Activated CD4-positive, CD25-positive, alpha-beta regulatory T cell treated with anti-CD3 and anti-CD28 coated beads, Interleukin-2, amount 50 U/mL, for 16 hours (primary cell): Measurements from ENCODE around the gene PPIL4.

Experiments used
- DNase-seq: peaks from one replicate; pipeline ENCODE4 v3.0.0-alpha.2; 2020; ENCODE audit warnings: low read depth, low spot score

The PPIL4 gene, protein sequence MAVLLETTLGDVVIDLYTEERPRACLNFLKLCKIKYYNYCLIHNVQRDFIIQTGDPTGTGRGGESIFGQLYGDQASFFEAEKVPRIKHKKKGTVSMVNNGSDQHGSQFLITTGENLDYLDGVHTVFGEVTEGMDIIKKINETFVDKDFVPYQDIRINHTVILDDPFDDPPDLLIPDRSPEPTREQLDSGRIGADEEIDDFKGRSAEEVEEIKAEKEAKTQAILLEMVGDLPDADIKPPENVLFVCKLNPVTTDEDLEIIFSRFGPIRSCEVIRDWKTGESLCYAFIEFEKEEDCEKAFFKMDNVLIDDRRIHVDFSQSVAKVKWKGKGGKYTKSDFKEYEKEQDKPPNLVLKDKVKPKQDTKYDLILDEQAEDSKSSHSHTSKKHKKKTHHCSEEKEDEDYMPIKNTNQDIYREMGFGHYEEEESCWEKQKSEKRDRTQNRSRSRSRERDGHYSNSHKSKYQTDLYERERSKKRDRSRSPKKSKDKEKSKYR

DNA sequence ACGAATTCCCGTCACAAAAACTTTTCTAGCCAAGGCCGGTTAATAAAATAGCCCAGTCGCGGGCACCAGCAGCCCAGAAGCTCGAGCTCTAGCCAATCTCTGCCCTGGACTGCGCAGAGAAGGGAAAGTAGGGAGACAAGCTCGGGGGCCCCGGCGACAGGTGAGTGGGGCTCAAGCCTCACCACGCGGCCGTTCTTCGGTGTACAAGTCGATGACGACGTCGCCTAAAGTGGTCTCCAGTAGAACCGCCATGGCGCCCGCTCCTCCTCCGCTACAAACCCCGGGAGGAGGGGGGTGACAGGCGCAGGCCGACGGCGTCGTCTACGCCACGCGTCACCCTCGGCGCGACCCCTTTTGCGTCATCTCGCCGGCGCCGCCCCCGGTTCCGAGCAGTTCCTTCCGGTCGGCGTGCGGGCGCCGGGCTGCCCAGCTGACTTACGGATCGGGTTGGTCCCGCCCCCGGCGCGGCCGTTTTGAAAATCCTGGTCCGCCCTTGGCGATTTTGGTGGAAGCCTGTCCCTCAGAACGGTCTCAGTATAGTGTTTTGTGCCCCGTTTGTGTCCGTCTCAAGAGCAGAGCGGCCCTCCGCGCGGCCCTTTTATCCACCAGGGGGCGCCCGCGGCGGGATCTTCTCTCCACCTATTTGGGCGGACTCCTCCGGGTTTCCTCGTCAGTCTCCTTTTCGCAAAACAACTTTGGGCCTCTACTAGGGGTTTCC, at the start of gene PPIL4:
PPIL4 (minus strand) TSS at position 290 of the 718 bp plus-strand sequence; CDS start at position 252, 38 bp downstream.
- peak; percentile 92 for DNase-seq

DNA sequence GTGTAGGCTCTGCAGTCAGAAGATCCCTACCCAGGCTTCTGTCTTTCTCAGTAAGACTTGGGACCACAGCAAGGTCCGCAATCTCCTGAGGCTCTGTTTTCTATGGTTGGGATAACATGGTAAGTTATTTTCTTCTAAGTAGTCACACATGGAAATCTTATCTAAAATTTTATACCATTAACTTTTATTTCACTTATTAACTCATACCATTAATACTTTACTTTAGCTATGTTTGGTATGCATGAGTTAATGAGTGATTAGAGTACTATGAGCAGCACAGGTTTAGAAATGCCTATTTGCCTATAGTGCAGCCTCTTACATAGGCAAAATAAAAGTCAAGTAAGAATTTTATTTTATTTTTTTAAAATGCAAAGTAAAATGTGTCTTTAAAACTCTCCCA, 47.6 kb upstream of the PPIL4 start:
- no peak for DNase-seq

DNA sequence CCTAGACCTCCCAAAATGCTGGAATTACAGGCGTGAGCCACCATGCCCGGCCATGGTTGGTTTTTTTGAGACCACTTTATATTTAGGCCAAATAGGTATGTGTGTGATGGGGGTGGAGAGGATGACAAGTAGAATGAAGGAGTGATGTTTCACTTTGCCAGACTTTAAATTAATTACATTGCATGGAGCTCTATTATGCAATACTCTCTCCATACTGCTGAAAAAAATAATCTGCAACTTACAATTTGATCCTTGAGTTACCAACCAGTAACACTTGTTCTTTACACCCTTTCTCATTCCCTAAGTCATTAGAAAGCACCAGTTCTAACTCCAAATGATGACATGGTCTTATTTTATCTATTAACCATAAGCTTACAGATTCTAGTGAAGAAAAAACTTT, 47.1 kb upstream of the PPIL4 start:
- no peak for DNase-seq

DNA sequence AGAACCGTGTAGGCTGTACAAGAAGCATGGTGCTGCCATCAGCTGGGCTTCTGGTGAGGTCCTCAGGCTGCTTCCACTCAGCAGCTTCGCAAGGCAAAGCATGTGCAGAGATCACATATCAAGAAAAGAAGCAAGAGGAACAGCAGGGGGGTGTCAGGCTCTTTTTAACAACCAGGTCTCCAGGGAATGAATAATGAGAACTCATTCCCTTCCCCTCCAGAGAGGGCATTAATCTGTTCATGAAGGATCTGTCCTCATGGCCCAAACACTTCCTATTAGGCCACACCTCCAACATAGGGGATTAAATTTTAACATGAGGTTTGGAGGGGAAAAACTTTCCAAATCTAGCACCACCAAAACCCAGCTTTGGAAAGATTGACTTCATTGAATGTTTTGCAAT, 40.3 kb upstream of the PPIL4 start:
- no peak for DNase-seq

DNA sequence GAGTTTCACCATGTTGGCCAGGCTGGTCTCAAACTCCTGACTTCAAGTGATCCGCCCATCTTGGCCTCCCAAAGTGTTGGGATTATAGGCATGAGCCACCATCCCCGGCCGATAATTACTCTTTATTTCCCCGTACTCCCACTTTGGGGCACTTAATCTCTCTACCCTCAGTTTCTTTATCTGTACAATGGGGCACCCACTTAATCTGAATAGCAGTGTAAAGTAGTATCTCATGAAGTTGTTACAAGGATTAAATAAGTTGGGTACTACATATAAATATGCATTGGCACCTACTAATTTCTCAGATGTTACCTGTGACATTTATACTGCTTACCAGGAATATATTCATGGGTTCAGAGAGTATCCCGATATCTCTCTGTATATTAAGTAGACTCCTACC, 35.5 kb upstream of the PPIL4 start:
- DNase-seq: no peak

DNA sequence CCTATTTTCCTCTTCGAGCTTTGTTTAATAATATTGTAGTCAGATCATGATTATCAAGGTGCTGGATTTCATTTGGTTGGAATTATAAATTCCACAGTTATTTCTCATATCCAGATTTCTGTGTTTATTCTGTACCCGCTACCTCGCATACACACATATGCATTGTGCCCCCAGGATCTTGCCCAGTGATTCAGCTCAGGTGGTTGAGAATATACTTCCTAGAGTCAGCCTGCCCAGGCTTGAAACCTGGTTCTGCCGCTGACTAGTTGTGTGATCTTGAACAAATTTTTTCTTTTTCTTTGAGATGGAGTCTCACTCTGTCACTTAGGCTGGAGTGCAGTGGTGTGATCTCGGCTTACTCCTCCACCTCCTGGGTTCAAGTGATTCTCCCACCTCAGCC, 35.0 kb upstream of the PPIL4 start:
- DNase-seq: no peak

DNA sequence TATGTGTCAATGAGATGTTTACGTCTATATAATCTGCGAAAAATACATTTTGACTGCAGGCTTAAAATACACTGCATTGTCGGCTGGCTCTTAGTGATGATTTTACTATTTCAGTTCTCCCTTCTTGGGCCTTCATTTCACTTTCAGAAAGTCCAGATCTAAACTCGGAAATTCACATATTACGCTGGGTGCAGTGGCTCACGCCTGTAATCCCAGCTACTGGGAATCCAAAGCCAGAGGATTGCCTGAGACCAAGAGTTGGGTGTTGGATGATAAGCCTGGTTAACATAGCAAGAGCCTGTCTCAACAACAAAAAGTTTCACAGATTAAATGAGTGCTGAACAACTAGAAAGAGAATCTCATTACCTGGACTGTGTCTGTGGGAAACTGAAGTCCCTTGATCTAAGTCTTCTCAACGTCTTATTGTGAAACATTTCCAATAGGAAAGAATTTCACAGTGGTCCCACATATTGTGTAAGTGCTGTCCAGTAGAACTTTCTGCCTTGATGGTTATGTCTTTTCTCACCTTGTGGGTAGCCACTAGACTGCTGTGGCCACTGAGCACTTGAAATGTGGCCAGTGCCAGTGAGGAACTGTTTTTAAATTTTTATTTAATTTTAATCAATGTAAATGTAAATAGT, 22.2 kb upstream of the PPIL4 start:
- no peak for DNase-seq

DNA sequence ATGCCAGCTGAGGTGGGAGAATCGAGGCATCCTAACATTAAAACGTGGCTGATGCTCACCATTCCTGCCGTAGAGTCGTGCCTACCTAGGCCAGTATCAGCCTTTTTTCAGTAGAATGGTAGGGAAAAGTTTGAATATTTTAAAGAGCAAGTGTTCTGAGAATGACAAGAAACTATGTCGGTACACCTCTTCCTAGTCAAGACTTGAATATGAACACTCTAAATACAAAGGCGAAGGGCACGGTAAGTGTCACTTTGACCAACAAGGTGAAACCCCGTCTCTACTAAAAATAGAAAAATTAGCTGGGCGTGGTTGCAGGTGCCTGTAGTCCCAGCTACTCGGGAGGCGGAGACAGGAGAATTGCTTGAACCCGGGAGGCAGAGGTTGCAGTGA, 21.3 kb upstream of the PPIL4 start:
- no peak for DNase-seq

DNA sequence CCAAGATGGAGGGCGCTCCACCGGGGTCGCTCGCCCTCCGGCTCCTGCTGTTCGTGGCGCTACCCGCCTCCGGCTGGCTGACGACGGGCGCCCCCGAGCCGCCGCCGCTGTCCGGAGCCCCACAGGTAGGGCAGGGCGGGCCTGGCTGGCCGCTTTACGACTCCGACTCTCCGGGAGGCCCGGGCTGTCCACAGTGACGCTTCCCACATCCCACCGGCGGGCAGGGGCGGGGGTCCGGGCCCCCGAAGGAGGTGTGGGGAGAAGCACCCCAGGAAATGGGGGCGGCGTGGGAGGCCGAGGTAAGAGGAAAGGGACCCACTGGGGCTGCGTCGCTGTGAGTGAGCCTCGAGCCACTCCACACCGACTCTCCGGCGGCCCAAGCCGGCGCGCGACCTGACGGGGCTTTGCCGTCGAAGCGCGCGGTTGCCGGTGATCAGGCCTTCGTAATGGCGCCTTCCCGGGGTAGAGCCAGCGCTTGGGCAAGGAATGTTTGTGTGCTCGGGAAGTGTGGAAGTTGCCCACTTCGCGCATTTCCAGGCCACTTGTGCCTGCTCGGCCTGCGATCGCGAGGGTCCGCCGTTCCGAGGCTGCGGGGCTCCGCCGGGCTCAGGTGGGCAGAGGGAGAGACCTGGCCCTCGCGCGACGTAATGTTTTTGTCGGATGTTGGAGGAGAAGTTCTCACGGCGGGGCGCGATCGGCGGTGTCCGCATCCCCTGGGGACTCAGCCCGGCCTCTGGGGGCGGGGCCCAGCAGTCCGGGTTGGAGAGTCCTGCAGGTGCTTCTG, 20.8 kb upstream of the PPIL4 start:
- peak; percentile 23 for DNase-seq

DNA sequence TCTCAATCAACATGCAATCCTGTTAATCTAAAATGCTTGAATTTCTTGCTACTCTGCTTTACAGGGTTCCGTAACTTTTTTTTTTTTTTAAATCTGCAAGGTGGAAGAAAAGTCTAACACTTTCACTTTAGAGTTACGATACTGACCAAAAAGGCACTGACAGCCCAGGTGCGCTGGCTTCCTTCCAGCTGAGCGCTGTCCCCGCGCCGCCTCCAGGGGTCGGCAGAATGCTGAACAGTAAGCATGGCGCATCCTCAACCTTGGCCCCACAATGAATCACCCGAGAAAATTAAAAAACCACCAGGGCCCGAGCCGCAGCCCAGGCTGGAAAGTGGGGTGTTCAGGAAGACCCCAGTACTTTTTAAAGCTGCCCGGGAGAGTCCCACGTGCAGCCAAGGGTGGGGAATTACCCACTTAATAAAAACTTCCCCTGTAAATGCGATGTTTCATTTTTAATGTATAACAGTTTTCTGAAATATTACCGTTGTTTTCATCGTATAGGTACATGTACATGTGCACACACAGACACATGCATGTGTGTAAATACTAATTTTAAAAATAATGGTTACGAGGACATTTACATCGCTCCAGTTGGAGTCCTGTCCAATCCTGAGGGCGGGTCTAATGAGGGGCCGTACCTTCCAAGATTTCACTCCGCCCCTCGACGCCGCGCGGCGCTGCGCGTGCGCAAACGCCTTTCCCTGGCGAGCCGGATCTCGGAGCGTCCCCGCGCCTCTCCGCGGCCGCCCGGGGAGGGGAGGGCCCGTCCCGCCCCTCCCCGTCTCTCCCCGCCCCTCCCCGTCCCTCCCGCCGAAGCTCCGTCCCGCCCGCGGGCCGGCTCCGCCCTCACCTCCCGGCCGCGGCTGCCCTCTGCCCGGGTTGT, 19.9 kb upstream of the PPIL4 start, which contains the start of gene GINM1:
GINM1 (plus strand) TSS at position 849 of the 883 bp plus-strand sequence. CDS start 40 bp downstream, outside the sequence.
- DNase-seq: peak; percentile 91

DNA sequence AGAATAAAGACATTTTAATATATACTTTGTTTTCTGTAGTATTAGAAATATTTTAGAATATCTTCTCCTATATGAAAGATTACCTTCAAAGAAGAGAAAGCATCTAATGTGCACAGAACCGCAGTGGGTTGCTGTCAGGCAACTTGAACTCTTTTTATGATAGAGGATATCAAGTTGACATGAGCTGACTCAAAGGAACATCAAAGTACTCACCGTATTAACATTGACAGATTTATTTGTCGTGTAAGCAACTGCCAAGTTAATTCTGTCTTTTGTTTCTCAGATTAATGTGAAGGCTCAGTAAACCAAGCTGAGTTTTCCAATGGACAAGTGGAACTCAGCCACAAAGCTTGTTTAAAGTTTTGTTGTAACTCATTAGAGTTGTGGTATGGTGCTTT, 18.1 kb upstream of the PPIL4 start:
- no peak for DNase-seq

DNA sequence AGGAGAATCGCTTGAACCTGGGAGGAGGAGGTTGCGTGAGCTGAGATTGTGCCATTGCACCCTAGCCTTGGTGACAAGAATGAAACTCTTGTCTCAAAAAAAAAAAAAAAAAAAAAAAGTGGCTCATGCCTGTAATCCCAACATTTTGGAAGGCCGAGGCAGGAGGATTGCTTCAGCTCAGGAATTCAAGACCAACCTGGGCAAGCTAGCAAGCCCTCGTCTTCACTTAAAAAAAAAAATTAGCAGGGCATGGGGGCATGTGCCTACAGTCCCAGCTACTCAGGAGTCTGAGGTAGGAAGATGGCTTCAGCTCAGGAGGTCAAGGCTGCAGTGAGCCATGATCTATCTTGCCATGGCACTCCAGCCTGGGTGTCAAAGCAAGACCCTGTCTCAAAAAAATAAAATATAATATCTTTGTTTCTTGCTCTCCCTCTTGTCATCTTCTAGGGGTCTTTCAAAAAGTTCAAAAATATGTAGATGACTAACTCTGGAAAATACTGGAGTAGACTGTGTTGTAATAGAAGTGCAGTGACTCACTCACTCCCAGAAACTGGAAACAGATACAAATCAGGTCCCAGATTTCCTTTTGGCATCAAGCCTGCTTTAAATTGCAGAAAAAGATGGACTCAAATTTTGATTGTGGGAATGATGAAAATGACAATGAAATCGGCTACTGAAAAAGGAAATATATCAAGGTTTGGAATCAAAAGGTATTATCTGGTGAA, 17.5 kb upstream of the PPIL4 start:
- no peak for DNase-seq

DNA sequence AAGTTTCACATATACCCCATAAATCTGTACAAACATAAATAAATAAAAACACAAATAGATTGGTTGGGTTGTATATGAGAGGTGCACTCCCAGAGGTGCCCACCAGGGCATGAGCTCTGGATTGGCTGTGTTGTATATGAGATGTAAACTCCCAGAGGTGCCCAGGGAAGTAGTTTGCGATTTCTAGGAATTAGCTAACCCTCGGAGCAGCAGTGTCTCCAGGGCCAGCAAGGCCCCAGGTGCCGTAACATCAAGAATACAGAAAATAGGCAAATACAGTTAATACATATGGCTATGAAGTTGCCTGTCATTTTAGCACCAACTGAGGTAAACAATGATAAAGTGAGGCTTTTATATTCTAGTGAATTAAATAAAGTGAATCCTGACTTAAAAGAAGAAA, 14.9 kb upstream of the PPIL4 start:
- no peak for DNase-seq

DNA sequence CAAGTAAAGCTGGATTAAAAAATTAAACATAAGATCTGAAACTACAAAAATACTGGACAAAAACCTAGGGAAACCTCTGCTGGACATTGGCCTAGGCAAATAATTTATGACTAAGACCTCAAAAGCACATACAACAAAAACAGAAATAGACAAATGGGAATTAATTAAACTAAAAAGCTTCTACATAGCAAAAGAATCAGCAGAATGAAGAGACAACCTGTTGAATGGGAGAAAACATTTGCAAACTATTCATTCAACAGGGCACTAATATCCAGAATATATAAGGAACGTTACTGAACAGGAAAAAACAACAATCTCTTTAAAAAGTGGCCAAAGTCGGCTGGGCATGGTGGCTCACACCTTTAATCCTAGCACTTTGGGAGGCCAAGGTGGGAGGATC, 13.5 kb upstream of the PPIL4 start:
- no peak for DNase-seq

DNA sequence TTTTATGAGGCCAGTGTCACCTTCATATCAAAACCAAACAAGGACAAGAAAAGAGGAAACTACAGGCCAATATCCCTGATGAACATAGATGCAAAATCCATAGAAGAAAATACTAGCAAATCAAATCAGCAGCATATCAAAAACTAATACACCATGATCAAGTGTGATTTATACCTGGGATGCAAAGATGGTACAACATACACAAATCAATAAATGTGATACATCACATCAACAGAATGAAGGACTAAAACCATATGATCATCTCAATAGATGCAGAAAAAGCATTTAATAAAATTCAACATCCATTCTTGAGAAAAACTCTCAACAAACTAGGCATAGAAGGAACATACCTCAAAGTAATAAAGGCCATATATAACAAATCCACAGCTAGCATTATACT, 12.2 kb upstream of the PPIL4 start:
- no peak for DNase-seq

DNA sequence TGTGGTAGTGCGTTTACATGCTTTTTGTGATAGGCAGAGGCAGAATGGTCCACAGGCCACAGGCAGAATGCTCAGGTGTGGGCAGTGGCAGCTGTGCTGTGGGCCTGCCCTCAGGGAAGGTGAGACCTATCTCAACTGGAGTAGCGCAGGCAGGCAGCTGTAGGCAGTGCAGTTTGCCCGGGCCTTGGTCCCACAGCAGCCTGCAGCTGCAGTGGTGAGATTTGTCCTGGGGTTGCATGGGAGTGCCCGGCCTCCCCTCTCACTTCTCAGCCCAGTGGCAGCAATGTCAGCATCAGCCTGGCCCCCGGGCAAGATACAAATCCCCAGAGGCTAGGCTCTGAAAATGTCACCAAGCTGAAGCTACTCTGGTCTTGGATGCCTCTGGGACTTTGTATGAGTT, 6.1 kb upstream of the PPIL4 start:
- DNase-seq: no peak

DNA sequence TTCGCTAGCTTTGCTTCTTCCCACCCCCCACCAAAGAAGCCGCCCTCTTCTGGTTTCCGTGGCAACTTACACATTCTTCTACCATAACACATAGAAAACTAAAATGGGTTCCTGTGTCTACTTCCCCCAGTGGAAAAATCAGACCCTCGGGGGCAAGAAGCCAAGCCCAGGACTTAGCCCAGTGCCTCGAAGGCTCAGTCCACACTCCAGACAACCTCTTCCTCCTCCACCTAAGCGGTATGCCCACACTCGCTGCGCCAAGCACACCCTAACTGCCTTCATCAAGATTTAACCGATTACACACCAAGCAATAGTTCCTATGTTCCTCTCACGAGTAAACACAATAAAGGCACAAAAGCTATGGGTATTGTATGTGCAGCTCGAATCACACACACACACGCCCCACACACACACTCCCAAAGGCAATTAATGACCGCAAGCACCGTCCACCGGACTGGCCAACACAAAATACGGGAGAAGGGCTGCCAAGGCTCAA, 537 bp downstream of the PPIL4 start:
- DNase-seq: peak; percentile 54

DNA sequence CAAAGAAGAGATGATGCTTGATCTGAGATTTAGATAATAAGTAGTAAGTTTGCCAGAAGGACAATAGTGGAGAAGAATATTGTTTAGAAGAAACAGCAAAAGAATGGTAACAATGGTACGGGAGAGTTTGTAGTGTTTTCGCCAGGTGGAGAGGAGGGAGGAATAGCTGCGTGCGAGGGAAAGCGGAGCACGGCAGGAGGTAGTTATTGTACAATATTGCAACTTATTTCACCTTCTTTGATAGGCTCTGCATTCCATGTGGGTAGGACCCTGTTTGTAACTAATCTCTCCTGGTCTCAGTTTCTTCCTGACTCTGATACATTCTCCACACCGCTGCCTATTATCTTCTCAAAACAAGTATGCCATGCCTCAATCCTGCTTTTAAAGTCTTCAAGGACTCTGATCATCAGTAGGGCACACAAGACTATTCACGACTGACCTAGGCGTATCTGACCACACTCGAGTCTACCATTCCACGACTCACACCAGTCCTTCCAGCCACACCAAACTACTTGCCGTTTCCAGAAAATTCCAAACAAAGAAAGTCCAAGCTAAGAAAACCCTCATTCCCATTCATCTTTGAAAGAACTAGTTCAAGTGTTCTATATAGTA, 1.1 kb downstream of the PPIL4 start:
- no peak for DNase-seq

DNA sequence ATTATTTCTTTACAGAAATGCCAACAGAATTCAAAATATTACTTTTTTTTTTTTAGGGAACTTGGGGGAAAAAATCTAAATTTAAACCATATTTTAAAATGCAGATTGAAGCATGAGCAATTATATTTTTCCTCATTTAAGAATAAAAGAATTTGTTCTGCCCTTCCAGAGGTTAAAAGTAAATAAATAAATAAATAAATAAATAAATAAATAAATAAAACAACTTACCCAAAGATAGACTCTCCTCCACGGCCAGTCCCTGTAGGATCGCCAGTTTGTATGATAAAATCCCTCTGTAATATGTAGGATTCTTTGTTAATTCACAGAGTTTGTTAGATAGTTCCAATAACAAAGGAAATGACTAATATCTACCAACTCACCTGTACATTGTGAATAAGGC, 4.7 kb downstream of the PPIL4 start:
- no peak for DNase-seq
